Measurements from ENCODE around the gene EFCAB6.

EFCAB6 gene

DNA sequence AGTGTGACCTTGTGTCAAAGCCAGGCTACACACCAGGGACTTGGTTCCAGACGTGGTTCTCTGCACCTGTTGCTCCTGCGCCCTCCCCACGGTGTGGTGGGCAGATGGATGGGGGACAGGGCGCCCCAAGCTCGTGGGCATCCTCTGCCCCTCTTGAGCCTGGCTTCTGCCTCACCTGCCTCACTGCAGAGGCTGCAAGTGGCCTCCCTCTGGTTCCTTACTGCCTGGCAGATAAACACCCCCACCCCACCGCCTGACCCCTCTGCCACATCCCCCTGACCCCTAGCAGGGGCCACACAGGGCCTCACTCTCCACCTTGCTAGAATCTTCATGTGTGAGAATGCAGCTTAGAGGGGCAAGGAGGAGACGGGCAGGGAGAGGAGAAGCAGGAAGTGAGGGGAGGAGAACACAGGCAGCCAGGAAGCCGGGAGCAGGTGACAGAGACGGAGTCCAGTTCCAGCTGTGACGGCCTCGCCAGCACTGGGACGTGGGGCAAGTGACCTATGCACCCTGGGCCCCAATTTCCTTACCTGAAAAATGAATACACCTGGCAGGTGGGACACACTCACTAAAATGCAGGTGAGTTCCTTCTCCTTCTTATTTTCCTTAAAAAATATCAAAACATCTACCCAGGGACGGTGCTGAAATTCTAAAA, 178.3 kb downstream of the EFCAB6 start:
- no peak for DNase-seq

DNA sequence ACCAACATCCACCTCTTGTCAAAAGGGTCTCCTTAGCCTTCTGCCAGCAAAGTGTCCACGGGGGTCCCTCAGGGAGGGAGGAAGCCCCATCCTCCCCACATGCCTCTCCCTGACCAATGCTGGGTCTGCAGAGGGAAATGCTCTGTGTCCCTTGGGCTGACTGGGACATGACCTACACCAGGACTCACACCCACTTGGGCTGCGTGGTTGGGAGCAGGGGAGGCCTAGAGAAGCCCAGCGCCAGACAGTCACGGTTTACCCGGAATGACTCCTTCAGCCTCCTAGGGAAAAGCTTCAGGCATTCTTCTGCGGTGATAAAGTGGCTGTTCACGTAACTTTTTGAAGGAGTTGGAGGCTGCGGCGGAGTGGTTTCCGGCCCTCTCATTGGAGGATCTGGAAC, 180.3 kb downstream of the EFCAB6 start:
- no peak for DNase-seq

DNA sequence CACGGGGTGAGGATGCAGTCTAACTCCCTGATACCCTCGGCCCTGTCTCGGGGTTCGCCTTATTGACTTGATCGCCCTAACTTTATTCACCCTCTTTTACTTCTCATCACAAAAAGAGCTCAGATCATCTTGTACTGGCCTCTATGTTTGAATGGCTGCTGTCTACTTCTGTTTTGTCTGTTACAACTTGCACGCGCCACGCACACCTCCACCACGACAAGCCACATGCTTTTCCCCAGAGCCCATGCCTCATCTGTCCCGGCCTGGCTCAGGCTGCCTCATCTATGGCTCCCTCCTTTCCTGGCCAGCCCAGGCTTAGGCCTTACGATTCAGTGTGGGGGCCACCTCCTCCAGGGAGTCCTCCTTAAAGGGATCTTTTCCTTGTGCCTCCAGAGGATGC, 180.9 kb downstream of the EFCAB6 start:
- DNase-seq: no peak

DNA sequence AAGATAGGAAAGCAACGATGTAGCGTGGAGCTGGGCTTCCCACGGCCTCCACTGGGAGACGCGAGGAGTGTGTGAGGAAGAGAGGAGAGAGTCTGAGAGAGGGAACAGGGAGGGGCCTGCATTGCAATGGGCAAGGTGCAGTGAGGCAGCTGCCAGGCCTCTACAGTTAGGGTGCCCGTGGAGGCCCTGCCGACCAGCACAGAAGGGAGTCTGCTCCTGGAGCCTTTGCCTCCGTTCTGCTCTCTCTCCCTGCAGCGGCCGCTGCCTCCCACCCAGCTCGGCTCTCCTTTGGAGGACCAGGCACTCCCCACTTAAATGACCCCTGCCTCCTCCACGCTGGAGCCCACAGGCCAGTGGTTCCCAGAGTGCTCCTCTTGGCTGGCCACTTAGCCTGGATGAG, 181.7 kb downstream of the EFCAB6 start:
- no peak for DNase-seq

DNA sequence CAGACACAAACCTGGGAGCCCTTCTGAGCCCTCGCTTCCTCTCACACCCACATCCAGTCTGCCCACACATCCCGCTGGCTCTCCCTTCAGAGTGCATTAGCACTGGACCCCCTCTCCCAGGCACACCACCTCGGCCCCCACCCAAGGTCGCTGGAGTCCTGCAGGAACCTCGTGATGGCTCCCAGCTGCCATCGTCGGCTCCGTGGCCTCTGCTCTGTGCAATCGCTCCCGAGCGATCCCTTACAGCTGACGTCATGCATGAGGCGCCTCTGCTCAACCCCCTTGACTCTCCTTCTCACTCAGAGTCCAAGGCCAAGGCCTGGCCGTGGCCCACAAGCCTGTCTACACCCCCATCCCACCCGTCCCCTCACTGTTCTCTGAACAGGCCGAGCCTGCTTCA, 183.9 kb downstream of the EFCAB6 start:
- DNase-seq: no peak

DNA sequence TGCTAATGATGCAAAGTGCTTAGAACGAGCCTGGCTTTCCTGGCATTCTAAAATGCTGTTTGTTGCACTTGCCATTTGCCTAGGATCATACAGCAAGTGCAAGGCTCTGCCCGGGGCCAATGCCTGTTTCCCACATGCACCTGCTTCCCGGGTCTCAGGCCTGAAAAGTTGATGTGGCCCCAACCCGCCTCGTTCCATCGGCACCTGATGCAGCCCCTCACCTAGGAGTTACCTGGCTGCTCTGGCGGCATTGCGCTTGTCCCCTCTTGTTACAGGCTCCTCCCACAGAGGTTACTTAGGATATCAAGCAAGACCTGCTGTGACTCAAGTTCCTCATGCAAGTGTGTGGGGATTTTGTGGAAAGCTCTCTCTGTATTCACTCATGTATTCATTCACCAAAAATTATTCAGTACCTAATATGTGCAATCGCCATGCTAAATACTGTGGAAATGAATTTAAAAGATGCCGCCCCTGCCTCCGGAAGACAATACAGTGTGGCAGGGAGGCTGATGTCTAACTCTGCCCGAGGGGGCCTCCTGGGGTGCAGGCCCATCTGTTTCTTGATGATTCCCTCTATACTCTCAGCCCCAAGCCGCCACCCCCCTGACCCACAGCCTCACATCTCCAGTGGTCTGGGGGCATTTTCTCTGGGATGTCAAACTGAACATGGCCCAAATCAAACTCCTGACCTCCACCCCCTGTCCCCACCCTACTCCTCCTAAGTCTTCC, 184.5 kb downstream of the EFCAB6 start:
- DNase-seq: no peak

DNA sequence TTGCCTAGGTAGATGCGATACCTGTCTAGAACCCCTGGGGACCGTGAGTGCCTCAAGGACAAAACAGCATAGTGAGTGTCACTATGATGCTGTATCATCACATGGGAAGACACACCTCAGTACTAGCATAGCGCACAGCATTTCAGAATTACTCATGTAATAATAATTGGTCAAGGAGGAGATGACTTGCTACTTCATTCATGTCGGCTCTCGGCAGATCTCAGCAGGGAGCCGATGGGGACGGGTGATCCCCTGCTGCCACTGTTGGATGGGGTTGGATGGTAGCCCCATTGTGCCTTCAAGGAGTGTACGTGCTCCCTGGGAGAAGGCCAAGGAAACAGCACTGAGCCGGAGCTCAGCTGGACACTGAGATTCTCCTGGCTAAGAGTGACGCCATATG, 186.9 kb downstream of the EFCAB6 start:
- DNase-seq: no peak

DNA sequence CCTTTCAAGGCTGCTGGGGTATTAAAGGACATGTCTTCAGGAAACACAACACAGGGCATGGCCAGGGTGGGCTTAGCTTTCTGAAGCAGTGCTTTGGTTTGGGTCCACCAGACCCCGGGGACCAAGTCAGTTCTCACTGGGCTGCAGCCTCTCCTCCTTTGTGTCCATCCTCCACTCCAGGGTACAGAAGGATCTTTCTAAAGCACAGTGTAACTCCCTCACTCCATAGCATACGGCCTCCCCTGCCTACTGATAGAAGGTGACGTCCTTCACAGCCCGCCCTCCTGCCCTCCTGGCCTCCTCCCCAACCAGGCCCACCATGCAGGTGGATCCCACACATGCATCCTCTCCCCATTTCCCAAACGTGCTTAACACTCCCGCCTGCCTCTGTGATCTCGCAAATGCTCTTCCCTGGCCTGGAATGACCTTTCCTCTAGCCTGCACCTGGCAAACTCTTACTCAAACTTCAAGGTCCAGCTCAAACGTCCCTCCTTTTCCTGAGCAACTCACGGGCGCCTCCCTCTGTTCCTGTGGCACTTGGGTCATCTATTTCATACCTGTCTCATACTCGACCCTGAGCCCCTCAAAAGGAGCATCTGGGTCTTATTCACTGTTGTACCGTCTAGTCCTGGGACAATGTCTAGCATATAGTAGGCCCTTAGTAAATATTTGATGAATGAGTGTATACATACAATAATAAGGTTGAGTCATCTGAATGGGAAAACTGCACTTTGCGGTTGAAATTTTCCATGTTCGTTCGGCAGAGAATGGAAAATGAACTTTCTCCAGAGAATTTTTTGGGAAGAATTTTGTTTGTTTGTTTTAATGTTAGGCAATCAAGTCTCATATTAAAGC, 187.7 kb downstream of the EFCAB6 start:
- DNase-seq: no peak

DNA sequence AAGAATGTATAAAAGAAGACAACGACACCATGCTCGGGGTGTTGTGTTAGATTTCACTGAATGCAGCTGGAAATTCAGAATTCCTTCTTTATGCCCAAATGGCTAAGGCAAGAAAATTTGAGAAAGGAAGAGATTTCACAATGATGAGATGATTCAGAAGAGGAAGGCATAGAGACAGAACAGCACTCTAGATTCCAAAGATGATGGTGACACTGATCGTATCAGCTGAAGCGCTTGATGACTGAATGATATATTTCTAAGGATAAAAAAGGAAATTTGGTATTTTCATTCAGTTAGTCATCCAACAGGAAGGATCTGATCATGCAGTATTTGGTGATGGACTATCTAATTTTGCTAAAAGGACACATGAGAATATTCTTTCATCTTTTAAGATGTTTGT, 189.2 kb downstream of the EFCAB6 start:
- DNase-seq: no peak

DNA sequence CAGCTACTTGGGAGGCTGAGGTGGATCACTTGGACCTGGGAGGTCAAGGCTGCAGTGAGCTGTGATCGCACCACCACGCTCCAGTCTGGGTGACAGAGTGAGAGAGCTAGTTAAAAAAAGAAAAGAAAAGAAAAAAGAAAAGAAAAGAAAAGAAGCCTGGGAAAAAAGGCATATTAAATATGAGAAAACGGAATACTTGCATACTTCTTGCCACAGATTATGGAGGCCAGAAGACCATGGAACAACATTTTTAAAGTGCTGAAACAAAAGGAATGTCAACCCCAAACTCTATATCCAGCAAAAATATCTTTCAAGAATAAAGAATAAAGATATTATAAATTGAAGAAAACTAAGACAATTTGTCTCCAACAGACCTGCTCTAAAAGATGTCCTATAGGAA, 191.9 kb downstream of the EFCAB6 start:
- no peak for DNase-seq

DNA sequence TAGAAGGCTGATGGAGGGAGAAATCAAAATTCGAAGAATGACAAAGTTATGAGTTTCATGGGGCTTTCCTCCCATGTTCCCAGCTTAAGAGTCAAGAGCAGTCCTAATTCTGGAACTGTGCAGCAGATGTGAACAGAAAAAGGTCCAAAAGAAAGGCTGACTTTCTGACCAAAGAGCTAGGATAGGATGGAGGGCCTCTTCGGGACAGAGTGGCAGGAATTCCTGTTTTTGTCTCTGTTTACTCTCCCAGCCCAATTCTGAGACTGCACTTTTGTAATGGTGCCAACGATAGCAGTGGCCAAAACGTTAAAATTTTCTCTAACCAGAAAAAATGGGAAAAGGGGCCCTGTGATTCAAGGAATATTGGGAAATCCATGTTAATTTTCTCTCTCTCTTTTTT, 193.6 kb downstream of the EFCAB6 start:
- no peak for DNase-seq

DNA sequence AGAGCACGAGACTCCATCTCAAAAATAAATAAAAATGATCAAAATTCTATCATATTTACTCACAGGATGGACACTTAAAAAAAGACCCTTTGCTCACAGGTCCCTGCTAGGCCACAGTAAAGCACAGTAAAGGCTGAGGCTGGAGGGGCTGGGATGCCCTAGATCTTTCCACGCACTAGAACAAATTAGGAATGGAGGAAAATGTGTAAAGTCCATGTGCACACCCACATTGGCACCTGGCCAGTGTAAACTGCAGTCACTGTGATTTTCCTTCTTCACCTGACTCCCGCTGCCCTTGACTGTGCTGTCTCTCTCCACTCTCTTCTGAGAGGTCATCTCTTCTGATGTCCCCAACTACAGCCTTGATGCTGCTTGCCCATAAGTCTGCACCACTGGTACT, 195.5 kb downstream of the EFCAB6 start:
- DNase-seq: peak; percentile 1

DNA sequence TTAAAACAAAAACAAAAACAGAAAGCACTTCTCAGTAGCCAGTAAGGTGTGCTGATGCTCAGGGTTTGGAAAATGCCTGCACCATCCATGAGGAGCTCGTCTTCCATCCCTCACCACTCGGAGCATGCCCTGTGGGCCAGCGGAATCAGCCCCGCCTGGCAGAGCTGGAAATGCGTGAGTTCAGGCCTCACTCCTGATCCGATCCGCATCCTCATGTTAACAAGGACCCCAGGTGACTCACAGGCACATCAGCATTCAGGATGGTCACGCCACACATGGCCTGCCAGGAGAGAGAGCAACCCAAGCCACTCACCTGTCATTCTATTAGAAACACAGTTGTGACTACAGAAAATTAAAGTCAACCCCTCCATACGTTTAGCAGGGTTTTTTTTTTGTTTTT, 211.8 kb downstream of the EFCAB6 start:
- DNase-seq: no peak

DNA sequence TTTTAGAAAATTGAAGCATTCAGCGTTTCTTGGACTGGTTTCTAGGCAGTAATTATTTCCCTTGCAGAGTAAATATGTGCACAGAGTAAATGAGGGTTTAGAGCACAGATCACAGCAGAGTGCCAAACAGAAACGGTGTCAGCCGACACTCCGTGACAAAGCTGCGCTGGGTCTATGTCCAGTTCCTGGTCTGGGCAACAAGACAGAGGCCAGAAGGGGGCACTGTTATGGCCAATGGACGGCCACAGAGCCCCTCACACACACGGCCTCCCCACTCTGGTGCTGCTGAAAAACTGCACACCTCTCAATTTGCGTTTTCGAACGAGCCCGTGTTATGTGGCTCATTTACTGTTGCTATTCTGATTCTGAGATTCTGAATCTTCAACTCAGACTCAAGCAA, 219.6 kb downstream of the EFCAB6 start:
- DNase-seq: peak; percentile 9

DNA sequence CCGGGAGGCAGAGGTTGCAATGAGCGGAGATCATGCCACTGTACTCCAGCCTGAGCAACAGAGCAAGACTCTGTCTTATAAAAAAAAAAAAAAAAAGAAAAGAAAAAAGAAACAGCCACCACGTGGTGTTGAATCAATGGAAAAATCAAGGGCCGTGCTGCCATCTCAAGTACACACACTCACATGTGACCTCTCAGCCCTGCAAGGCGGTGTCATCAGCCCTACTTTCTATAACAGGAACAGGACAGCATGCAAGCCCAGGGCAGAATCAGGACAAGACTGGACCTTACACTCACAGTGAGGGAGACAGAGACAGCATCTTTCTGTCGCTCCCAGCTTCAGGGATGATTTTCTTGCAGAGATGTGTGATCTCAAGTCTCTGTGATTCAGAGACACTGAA, 220.7 kb downstream of the EFCAB6 start:
- DNase-seq: no peak

DNA sequence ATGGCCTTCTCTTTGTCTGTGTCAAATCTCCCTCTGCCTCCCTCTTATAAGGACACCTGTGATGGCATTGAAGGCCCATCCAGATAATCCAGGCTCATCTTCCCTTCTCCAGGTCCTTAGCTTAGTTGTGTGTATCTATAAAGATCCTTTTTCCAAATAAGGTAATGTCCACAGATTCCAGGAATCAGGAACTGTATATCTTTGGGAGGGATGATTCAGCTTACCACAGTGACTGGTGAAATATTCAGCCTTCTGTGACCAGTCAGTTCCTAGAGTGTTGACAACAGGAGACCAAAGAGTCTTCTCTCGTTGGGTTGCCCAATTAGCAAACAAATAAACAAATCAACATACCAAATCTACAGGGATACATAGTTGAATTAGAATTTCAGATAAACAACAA, 224.5 kb downstream of the EFCAB6 start:
- no peak for DNase-seq

DNA sequence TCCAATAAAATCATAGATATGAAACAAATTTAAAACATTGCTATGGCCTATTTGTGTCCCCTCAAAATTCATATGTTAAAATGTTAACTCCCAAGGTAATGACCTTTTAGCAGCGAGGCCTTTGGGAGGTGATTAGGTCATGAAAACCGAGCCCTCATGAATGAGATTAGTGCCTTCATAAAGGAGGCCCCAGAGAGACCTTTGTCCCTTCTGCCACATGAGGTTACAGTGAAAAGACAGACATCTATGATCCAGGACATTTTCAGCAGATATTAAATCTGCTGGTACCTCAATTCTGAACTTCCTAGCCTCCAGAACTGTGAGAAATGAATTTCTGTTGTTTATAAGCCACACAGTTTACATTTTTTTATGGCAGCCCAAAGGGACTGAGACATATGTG, 228.6 kb downstream of the EFCAB6 start:
- no peak for DNase-seq

DNA sequence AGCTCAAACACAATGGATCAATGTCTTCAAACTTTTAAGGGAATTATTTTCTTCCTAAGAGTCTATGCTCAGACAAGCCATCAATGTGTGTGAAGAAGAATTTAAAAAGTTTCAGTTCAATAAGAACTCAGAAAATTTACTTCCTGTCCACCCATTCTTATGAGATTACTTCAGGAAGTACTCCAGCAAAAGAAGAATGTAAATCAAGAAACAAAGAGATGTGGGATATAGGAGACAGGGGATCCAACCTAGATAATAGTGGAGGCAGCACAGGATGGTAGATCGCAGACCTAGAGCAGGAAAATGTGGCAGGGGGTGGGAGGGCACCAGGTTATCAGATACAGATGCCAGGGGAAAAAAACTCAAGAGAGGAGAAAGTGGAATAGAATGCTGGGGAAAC, 229.7 kb downstream of the EFCAB6 start:
- DNase-seq: no peak

DNA sequence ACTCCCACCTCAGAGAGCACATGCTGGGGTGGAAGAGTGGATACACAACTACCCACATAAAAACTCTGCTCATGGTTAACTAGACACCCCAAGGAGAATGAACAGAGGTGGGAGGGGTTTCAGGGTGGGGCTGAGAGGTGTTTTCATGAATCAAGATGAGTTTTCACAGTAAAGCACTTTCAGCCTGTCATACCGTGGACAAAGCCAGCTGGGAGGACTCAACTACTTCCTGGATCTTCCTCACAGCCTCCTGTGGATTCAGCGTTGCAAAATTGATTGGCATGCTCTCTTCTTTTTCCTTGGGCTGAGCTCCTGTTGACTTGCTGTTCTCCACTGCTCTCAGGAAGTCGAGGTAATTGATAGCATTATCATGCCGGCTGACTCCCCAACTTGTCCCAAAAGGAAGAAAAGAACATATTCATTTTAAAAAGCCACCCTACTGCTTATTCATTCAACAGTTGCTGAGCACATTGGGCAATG, 231.8 kb downstream of the EFCAB6 start:
- no peak for DNase-seq

DNA sequence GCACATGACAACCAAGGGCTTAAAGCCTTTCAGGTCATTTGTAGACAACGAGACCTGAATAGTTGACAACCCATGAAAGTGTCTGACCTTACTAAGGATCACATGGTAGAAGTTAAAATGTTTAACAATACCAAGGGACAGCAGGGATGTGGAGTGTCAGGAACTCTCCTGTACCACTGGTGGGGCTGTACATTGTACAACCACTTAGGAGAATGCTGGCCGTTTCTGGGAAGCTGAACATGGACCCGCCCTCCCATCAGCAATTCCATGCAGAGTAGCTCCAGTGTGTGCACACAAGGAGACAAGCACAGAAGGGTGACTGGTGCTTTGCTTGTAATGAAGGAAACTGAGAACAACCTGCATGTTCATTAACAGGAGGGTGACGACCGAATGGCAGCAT, 237.4 kb downstream of the EFCAB6 start:
- no peak for DNase-seq

DNA sequence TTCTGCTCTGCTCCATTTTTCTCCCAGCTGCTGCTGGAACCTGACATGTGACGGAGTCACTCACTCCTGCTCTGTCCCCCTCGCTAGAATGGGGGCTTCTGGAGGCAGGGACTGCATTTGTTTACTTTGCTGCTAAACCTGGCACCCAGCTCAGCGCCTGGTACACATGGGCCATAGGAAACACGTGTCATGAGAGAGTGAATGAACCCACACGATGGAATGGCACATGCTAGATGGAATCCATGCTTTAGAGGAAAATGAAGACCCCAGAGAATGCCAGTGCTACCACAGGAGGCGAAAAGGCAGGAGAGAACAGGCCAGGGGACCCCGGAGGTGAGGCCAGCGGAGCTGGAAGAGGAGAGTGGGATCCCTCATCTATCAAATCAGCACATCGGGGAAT, 239.4 kb downstream of the EFCAB6 start:
- no peak for DNase-seq

DNA sequence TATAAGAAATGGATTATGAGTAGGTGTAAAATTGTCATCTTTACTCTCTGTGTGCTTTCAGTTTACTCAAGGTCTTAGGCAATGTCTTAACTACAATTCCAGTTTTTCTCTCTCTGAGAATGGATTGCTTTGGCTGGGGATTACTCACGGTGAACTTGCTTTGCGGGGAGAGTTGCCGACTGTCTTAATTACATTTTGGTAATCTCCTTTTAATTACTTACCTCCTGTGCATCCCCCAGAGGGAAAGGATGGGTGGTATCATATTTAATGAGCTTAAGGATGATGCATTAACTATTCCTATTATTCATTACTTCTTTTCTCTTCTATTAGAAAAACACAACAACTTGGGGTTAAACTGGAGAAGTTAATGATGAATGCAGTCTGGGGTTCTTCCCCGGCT, 240.9 kb downstream of the EFCAB6 start:
- no peak for DNase-seq

DNA sequence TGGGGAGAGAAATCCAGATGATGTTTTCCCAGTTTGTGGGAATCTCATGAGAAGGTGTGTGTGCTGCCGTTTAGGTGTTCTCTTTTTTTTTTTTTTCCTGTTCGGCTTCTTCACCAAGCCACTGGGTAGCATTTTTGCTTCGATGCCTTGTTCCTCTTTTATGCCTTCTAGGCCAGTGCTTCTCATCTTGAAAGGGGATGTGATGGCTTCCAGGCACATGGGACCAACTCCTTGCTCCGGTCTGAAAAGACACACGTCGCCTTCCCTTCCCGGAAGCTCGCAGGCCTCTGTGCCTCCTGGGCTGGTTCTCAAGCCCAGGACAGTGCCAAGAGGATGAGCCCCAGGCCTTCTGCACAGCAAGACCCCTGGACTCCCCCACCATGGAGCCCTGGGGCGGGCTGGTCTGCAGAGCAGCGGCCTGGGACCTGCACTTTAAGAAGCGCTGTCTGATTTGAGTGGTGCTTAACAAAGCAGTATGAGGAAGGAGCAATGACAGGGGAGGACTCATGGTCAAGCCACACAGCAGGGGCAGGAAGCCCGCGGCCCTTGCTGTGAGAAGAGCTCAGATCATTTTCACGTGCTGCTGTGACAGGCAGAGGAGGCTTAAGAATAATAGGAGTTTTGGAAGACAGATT, 241.5 kb downstream of the EFCAB6 start:
- no peak for DNase-seq

Data from NCI-H2029 treated with DMSO at 0.1 percent for 48 hours (cell line).